Common myeloid progenitor, CD34-positive (primary cell): Measurements from ENCODE around the gene PTPRO.

ENCODE experiments used
- CTCF ChIA-PET: fragments of 350-600 bp; sonication (Branson Sonifier 250); formaldehyde crosslinking; loops from one replicate; lab custom pipeline; 2021; ENCODE audit warnings: antibody characterized with exemption; lab: Charles Lee
- POLR2A ChIA-PET: fragments of 350-600 bp; sonication (Branson Sonifier 250); formaldehyde crosslinking; loops from one replicate; lab custom pipeline; 2021; ENCODE audit warnings: antibody characterized with exemption; lab: Charles Lee
- DNase-seq, 3 donors: peaks; one replicate each; pipeline versions ENCODE4 v3.0.0 to v3.0.0-alpha.2; 2013
- H3K27ac ChIP-seq, 2 experiments: 1 replicate in 1 of 2; 2 replicates in 1 of 2; pipeline ENCODE4 v1.7.0; 2013; ENCODE audit warnings: inconsistent platforms in 2 of 2, low read length in 2 of 2, mild to moderate bottlenecking in 2 of 2, low read depth in 1 of 2, moderate library complexity in 1 of 2; ENCODE audit not compliant: severe bottlenecking in 2 of 2, insufficient read depth in 1 of 2, poor library complexity in 1 of 2
- H3K27me3 ChIP-seq, 5 experiments: replicated peaks in 2 of 5; 1 replicate in 3 of 5; 2 replicates in 2 of 5; pipeline versions ENCODE4 v1.6.1 to v1.7.0; 2013; ENCODE audit warnings: low read length in 4 of 5, mild to moderate bottlenecking in 2 of 5, moderate library complexity in 2 of 5, inconsistent platforms in 1 of 5; ENCODE audit not compliant: insufficient read depth in 5 of 5, control insufficient read depth in 4 of 5
- H3K36me3 ChIP-seq, 4 experiments: 1 replicate in 2 of 4; 2 replicates in 2 of 4; pipeline versions ENCODE4 v1.6.1 to v1.7.0; 2013; ENCODE audit warnings: low read length in 3 of 4, control low read depth in 1 of 4, mild to moderate bottlenecking in 1 of 4; ENCODE audit not compliant: control insufficient read depth in 4 of 4, insufficient read depth in 4 of 4
- H3K4me1 ChIP-seq, 4 experiments: 1 replicate in 3 of 4; 2 replicates in 1 of 4; pipeline versions ENCODE4 v1.6.1 to v1.7.1; 2013; ENCODE audit warnings: low read length in 3 of 4, mild to moderate bottlenecking in 3 of 4, control low read depth in 1 of 4, inconsistent platforms in 1 of 4, moderate library complexity in 1 of 4; ENCODE audit not compliant: control insufficient read depth in 4 of 4, insufficient read depth in 4 of 4; ENCODE audit errors: control extremely low read depth in 1 of 4
- H3K4me3 ChIP-seq, 7 experiments: 1 replicate in 4 of 7; 2 replicates in 3 of 7; pipeline versions ENCODE4 v1.5.1 to v1.7.0; 2013; ENCODE audit warnings: mild to moderate bottlenecking in 7 of 7, low read length in 6 of 7, moderate library complexity in 6 of 7, inconsistent platforms in 2 of 7, low read depth in 2 of 7, control low read depth in 1 of 7; ENCODE audit not compliant: insufficient read depth in 4 of 7, control insufficient read depth in 1 of 7; ENCODE audit errors: extremely low read depth in 1 of 7
- H3K9me3 ChIP-seq, 5 experiments: 1 replicate in 4 of 5; 2 replicates in 1 of 5; pipeline versions ENCODE4 v1.6.1 to v1.7.1; 2013; ENCODE audit warnings: low read length in 4 of 5, mild to moderate bottlenecking in 2 of 5, inconsistent platforms in 1 of 5, low read depth in 1 of 5, moderate library complexity in 1 of 5; ENCODE audit not compliant: control insufficient read depth in 4 of 5, insufficient read depth in 2 of 5; ENCODE audit errors: control extremely low read depth in 1 of 5
- whole genome bisulfite sequencing: methylation state at CpG from one replicate; pipeline ENCODE4 v1.1.5; 2013; ENCODE audit not compliant: insufficient coverage; 5-methylcytosine and 5-hydroxymethylcytosine counted together

Gene PTPRO

GRCh38 chr12:15589328-15590032 is 267.2 kb downstream of the PTPRO start:
- H3K4me3 ChIP-seq, result no peak overlapping the region
- H3K36me3 ChIP-seq, result no peaks in the 10 kb centered on the region
- CTCF ChIA-PET, result interaction anchor here (0.7 to 7.5 kb wide), 15 partner anchors 14 to 276 kb away, joined by 3 to 109 read pairs (median 5); no protein-coding TSS in a partner anchor
- POLR2A ChIA-PET, result no interaction called here
- no peak overlapping the region for H3K27ac ChIP-seq
- no peaks in the 10 kb centered on the region for H3K9me3 ChIP-seq
- peaks cover 0 to 3% (median 0%) of the 10 kb centered on the region in 5 experiments for H3K27me3 ChIP-seq
- no peak for DNase-seq
- 97% methylated on average over 4 of the region's 8 CpGs for WGBS
- H3K4me1 ChIP-seq, result peaks cover 0 to 6% (median 4%) of the 10 kb centered on the region in 4 experiments

- DNase-seq, result peak; percentile 56 to 75 (median 73)
- Histone ChIP-seq H3K4me1 (peaks cover 0 to 6% (median 4%) of the 10 kb centered on the region in 4 experiments), H3K27ac (no peak overlapping the region), H3K4me3 (peak overlapping the region in 5 of 7 experiments; percentile 16 to 66 (median 38)), H3K9me3 (no peaks in the 10 kb centered on the region), H3K36me3 (no peaks in the 10 kb centered on the region), H3K27me3 (peaks cover 0 to 3% (median 0%) of the 10 kb centered on the region in 5 experiments)
- POLR2A ChIA-PET, result no interaction called here
- WGBS, result 9% methylated on average over 12 of the region's 16 CpGs
- CTCF ChIA-PET, result interaction anchor here (0.5 to 6.5 kb wide), 14 partner anchors 15 to 845 kb away, joined by 3 to 109 read pairs (median 4); no protein-coding TSS in a partner anchor
Measured at GRCh38 chr12:15590180-15590826, 268.0 kb downstream of the PTPRO start.

GRCh38 chr12:15591811-15592210 is 269.5 kb downstream of the PTPRO start:
- Histone ChIP-seq H3K9me3 (no peaks in the 10 kb centered on the region), H3K4me3 (no peak overlapping the region), H3K4me1 (peaks cover 0 to 6% (median 4%) of the 10 kb centered on the region in 4 experiments), H3K36me3 (no peaks in the 10 kb centered on the region), H3K27me3 (peaks cover 0 to 3% (median 0%) of the 10 kb centered on the region in 5 experiments), H3K27ac (no peak overlapping the region)
- DNase-seq, result no peak
- CTCF ChIA-PET, result interaction anchor here (0.7 to 6.5 kb wide), 7 partner anchors 18 to 319 kb away, joined by 3 to 109 read pairs (median 4); partner anchors contain the start of gene DERA
- WGBS, result 100% methylated on average over 1 of the region's 5 CpGs
- POLR2A ChIA-PET, result interaction anchor here (0.6 kb wide), 1 partner anchor 98 kb away, joined by 3 read pairs; no protein-coding TSS in a partner anchor

GRCh38 chr12:15592934-15593333 is 270.6 kb downstream of the PTPRO start:
- H3K9me3 ChIP-seq, result no peaks in the 10 kb centered on the region
- POLR2A ChIA-PET, result no interaction called here
- H3K27me3 ChIP-seq, result peaks cover 0 to 3% (median 0%) of the 10 kb centered on the region in 5 experiments
- CTCF ChIA-PET, result interaction anchor here (6.5 kb wide), 1 partner anchor 262 kb away, joined by 109 read pairs; no protein-coding TSS in a partner anchor
- peaks cover 0 to 6% (median 4%) of the 10 kb centered on the region in 4 experiments for H3K4me1 ChIP-seq
- H3K4me3 ChIP-seq, result no peak overlapping the region
- H3K36me3 ChIP-seq, result no peaks in the 10 kb centered on the region
- 100% methylated on average over 1 of the region's 4 CpGs for WGBS
- no peak for DNase-seq
- no peak overlapping the region for H3K27ac ChIP-seq

- WGBS, result 100% methylated on average over 1 of the region's 5 CpGs
- H3K4me1 ChIP-seq, result peaks cover 0 to 4% (median 0%) of the 10 kb centered on the region in 4 experiments
- no peak overlapping the region for H3K4me3 ChIP-seq
- ChIA-PET CTCF (no interaction called here), POLR2A (no interaction called here)
- no peaks in the 10 kb centered on the region for H3K36me3 ChIP-seq
- H3K27me3 ChIP-seq, result no peaks in the 10 kb centered on the region
- H3K27ac ChIP-seq, result no peak overlapping the region
- H3K9me3 ChIP-seq, result no peaks in the 10 kb centered on the region
- DNase-seq, result no peak
Measured at GRCh38 chr12:15596174-15596573, 273.9 kb downstream of the PTPRO start.

GRCh38 chr12:15597125-15597830 is 275.0 kb downstream of the PTPRO start:
- POLR2A ChIA-PET, result interaction anchor here (0.6 kb wide), 1 partner anchor 21 kb away, joined by 3 read pairs; no protein-coding TSS in a partner anchor
- Histone ChIP-seq H3K27ac (no peak overlapping the region), H3K4me1 (peaks cover 0 to 4% (median 0%) of the 10 kb centered on the region in 4 experiments), H3K9me3 (no peaks in the 10 kb centered on the region), H3K4me3 (no peak overlapping the region), H3K27me3 (no peaks in the 10 kb centered on the region), H3K36me3 (no peaks in the 10 kb centered on the region)
- CTCF ChIA-PET, result interaction anchor here (0.7 kb wide), 2 partner anchors 9 to 251 kb away, joined by 3 read pairs; no protein-coding TSS in a partner anchor
- DNase-seq, result no peak
- 100% methylated on average over 2 of the region's 5 CpGs for WGBS
